ENCODE measurements around the gene NTN5. TPM values are rescaled to one million over a fixed set of nuclear protein-coding genes. Genes with fewer than 3 reads are reported as not detected.

NTN5 gene
- total and polyA plus RNA-seq, 9 of the 15 experiments (the other 6 are each of a cell fraction or from before 2014, with no cell fraction given) = not detected

GRCh38 chr19:48633148-48634035 lies 39.4 kb downstream of the NTN5 start (continued):
- peak; percentile 29 to 33 for TF ChIP-seq E2F6 (IDR thresholded peaks at IDR 0.05; ENCODE audit: borderline replicate concordance in 1 of 2, extremely low read depth in 1 of 2, insufficient read depth in 1 of 2, insufficient read length in 1 of 2, low read depth in 1 of 2, low read length in 1 of 2, poor library complexity in 1 of 2, severe bottlenecking in 1 of 2)
- 0 out of 2 replicates have a peak, but pooled peaks have one; percentile 59 for TF ChIP-seq ARID1B (IDR thresholded peaks at IDR 0.05)
- no peak for TF ChIP-seq POLR2AphosphoS2 (IDR thresholded peaks at IDR 0.05; ENCODE audit: low read length)
- TF ChIP-seq FOXK2 (conservative IDR thresholded peaks at IDR 0.05 in 1 of 2, IDR thresholded peaks at IDR 0.05 in 1 of 2; ENCODE audit: low read depth in 2 of 2) = peak in 1 of 2 experiments; percentile 11; a peak in 1 of 4 replicates
- TF ChIP-seq RNF2 (IDR thresholded peaks at IDR 0.05) = no peak
- TF ChIP-seq ZSCAN32 (CRISPR knock-in tag; IDR thresholded peaks at IDR 0.05) = no peak
- no peak for TF ChIP-seq ZBTB5 (IDR thresholded peaks at IDR 0.05)
- TF ChIP-seq ZNF311 (CRISPR knock-in tag; IDR thresholded peaks at IDR 0.05) = no peak
- TF ChIP-seq, protein P1, sequence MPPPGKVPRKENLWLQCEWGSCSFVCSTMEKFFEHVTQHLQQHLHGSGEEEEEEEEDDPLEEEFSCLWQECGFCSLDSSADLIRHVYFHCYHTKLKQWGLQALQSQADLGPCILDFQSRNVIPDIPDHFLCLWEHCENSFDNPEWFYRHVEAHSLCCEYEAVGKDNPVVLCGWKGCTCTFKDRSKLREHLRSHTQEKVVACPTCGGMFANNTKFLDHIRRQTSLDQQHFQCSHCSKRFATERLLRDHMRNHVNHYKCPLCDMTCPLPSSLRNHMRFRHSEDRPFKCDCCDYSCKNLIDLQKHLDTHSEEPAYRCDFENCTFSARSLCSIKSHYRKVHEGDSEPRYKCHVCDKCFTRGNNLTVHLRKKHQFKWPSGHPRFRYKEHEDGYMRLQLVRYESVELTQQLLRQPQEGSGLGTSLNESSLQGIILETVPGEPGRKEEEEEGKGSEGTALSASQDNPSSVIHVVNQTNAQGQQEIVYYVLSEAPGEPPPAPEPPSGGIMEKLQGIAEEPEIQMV (tag; conservative IDR thresholded peaks at IDR 0.05; ENCODE audit: low read depth) = 0 out of 2 replicates have a peak, but pooled peaks have one; percentile 52
- no peak for TF ChIP-seq ZHX1 (conservative IDR thresholded peaks at IDR 0.05; ENCODE audit: low read length)
- TF ChIP-seq SRSF7 (optimal IDR thresholded peaks at IDR 0.05; ENCODE audit: low read depth, low read length) = no peak
- TF ChIP-seq ZBTB26 (CRISPR knock-in tag; IDR thresholded peaks at IDR 0.05) = no peak
- no peak for TF ChIP-seq CBX2 (IDR thresholded peaks at IDR 0.05; ENCODE audit: insufficient read depth, low read length, poor library complexity, severe bottlenecking)
- TF ChIP-seq PHF8 (IDR thresholded peaks at IDR 0.05; ENCODE audit: borderline replicate concordance, low read length) = no peak
- peak; percentile 71 for TF ChIP-seq SMAD4 (CRISPR knock-in tag; conservative IDR thresholded peaks at IDR 0.05)
- no peak for TF ChIP-seq KAT2B (IDR thresholded peaks at IDR 0.05; ENCODE audit: low read depth, low read length)
- peak; percentile 67 for TF ChIP-seq CBFA2T2 (conservative IDR thresholded peaks at IDR 0.05)
- no peak for TF ChIP-seq PURB (CRISPR knock-in tag; IDR thresholded peaks at IDR 0.05; ENCODE audit: low read depth)
